Measurements from ENCODE around the gene EPB41L3. TPM values are rescaled to one million over a fixed set of nuclear protein-coding genes. Genes with fewer than 3 reads are reported as not detected.

Gene EPB41L3
- total RNA-seq, 1 experiment from 2014 or later: 50.2 TPM

Other genes with a start within 250 kb of the EPB41L3 start
- gene ZBTB14, start 248.3 kb downstream of the EPB41L3 start, total RNA-seq (2014; rRNA removed; shearing (Covaris generic)): 15.1 and 19.9 TPM in 2 replicates

Measured in H7 (cell line).